Stimulated activated CD8-positive, alpha-beta memory T cell treated with anti-CD3 and anti-CD28 coated beads, Interleukin-12 subunit alpha, Interleukin-12 subunit beta, amount 100 ng/mL, for 24 hours (primary cell): ENCODE data around the gene KIAA0232.
"Not testable (repeated sequence)": the region's sequence is repeated elsewhere in the genome, so short reads cannot be mapped to it uniquely, and the experiment has no call there.

Experiments used
- DNase-seq: peaks from one replicate; pipeline ENCODE4 v3.0.0-alpha.2; 2020; ENCODE audit errors: extremely low read depth

The KIAA0232 gene

DNA sequence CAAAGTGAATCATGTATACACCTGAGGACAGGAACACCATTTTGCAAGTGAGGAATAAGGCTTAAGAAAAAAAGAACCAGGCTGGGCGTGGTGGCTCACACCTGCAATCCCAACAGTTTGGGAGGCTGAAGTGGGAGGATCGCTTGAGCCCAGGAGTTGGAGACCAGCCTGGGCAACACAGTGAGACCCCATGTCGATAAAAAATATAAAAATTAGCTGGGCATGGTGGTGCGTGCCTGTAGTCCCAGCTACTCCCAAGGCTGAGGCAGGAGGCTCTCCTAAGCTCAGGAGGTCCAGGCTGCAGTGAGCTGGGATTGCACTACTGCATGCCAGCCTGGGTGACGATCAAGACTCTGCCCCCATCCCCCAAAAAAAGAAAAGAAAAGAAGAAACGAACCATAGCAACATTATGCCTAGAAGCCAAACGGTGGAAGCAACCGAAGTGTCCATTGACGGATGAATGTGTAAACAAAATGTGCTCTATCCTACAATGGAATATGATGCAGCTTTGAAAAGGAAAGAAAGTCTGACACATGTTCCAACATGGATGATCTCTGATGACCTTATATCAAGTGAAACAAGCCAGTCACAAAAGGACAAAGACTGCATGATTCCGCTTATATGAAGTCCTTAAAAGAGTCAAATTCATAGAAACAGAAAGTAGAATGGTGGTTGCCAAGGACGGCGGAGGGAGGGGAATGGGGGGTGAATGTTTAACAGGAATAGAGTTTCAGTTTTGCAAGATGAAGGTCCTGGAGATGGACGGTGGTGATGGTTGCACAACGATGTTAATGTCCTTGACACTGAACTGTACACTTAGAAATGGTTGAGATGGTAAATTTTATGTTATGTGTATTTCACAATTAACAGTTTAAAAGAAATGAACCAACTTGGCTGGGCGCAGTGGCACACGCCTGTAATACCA, 8.6 kb upstream of the KIAA0232 start:
- no peak for DNase-seq

DNA sequence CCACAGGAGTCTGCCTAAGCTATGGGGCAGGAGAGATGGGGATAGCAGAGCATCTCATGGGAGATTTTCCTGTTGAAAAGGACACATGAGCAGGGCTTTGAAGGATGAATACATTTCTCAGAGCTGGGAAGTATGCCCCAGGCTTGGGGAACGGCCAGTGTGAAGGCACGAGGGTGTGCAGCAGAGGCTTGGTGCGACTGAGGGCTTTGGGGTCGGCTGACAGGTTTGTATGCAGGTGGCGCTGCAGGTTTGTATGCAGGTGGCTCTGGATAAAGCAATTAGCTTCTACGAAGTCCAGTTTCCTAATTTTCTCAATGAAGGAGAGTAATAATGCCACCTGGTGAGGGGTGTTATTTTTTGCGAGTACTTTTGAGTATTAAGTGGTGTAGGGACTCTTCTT, 6.8 kb upstream of the KIAA0232 start:
- DNase-seq, result no peak

DNA sequence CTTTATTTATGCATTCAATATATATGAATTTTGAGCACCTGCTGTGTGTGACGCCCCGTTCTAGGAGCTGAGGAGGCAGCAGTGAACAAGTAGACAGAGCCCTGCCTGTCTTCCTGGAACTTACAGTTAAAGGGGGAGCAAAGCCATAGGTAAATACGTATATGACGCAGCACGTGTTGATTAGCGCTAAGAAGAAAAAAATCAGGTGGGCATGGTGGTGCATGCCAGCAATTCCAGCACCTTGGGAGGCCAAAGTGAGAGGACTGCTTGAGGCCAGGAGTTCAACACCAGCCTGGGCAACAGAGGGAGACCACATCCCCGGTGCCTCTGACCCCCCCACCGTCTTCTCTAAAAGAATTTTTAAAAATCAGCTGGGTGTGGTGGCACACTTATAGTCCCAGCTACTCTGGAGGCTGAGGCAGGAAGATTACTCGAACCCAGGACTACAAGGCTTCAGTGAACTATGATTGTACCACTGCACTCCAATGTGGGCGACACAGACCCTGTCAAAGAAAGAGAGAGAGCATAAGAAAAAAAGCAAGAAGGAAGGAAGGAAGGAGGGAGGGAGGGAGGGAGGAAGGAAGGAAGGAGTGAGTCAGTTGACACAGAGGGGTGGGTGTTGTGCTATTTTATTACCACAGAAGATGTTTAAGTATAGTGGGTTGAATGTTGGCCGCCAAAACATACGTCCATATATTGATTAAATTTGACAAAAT, 5.4 kb upstream of the KIAA0232 start:
- DNase-seq, result no peak

DNA sequence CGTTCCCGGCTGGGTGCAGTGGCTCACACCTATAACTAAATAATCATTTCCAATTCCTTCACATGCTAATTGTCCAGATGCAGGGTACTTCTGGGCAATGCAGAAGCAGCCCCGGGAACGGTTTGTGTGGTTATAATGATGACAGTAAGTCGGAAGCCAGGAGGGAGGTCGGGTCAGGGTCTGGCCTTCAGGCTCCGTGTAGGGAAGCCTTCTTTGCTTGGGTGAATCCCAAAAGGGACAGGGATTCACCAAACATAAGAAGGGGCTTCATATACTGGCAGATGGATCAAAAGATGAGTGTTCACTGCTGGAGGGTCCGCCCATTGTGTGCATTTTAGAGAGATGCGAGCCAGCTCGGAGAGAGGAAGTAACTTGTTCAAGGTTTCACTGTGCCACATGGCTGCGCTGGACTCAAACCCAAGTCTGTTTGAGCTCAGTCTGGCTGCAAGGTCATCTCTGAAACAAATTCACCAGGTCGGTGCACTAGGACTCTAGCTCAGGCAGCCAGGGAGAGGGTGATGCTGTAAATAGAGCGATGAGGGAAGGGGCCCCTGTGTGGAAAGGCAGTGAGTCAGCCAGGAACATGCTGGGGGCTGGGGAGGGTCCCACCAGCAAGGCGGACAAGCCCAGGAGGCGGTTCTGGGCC, 4.8 kb upstream of the KIAA0232 start:
- DNase-seq, result no peak

DNA sequence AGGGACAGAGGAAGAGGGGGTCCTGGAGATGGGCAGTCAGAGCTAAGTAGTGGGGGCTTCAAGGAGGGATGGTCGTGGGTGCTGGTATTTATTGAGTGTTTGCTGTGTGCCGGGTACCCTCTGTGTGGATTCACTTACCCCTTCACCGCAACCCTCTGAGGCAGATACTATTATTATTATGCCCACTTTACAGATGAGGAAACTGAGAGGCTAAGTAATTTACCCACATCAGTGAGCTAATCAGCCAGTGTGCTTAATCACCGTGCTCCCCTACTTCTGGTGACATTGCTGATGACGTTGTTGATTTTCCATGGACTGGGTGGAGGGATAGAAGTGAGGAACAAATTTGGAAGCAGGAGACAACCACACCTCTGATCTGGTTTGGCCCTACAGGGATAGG, 4.1 kb upstream of the KIAA0232 start:
- no peak for DNase-seq

DNA sequence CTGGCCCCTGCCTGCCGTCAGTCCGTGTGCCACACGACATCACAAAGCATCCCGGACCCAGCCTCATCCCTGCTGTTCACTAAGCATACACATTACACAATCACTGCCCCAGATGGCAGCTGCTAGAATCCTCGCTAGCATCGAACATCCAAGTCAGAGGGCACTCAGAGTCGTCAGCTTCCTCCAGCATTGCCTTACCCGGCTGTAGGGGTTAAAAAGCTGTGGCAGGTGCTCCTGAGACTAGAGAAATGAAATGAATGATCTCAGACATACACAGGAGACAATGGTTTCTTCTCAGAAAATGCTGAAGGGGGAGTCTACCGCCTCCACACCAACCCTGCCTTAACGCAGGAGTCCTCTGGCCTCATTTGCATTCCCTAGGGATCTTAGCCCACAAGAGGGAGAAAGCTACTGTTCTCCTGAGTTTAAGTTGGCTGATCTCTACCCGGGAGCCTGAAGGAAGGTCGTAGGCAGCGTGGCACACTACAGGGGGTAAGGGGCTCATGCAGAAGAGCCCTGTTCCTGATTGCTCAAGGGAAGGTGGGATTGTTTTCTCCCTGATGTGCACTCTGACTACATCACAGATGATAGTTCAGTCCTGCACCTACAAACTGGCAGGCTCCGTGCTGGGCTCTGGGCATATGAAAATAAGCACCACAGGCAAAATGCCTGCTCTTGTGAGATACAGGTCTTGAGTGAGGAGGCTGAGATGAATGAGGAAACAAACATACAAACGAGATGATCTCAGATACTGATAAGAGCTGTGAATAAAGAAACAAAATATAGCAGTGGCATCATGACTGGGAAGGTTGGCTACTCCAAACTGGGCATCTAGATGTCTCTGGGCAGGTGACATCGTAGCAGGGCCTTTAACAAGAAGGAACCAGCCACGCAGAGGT, 2.6 kb upstream of the KIAA0232 start:
- no peak for DNase-seq

DNA sequence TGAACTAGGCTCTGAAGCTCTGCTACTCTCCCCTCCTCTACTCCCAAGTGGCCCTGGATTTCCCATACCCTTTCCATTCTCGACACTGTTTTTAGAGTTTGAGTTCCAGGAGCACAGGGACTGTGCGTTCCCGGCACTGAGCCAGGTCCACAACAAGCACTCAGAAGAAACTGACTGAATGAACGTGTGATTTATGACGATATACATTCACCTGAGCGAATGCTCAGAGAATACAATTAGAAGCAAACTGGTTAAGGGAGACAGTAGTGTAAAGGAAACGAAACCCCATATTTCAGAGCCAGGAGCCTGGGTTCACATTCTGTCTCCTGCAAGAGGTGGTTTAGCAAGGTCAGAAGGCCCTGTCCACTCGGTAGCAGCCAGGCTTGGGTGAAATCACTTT, 1.4 kb upstream of the KIAA0232 start:
- DNase-seq, result no peak

DNA sequence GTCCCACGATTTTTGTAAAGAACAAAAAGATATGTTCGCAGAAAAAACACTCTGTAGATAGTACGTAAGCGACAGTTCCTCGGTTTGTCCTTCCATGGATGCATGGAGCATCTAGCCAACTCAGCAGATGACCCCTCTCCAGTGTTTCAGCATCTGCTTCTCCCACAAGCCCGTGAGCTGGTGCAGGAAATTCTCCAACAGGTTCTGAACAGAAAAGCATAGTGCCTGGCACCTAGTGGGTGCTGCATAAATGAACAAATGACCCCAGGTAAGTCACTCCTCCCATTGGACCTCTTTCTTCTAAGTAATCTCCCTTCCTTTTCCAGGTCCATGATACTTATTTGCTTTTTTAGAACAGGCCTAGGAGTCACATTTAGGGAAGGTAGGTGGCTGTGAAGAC, 966 bp upstream of the KIAA0232 start:
- DNase-seq, result no peak

DNA sequence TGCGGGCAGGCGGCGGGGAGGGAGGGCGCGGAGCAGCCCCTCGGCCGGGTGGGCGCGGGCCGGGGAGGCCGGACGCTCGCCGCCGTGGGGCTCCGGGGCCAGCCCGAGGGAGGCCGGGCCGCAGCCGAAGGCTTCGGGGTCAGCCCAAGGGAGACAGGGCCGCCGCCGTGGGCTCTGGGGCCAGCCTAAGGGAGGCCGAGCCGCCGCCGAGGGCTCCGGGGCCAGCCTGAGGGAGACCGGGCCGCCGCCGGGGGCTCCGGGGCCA, 251 bp downstream of the KIAA0232 start:
- no peak for DNase-seq

DNA sequence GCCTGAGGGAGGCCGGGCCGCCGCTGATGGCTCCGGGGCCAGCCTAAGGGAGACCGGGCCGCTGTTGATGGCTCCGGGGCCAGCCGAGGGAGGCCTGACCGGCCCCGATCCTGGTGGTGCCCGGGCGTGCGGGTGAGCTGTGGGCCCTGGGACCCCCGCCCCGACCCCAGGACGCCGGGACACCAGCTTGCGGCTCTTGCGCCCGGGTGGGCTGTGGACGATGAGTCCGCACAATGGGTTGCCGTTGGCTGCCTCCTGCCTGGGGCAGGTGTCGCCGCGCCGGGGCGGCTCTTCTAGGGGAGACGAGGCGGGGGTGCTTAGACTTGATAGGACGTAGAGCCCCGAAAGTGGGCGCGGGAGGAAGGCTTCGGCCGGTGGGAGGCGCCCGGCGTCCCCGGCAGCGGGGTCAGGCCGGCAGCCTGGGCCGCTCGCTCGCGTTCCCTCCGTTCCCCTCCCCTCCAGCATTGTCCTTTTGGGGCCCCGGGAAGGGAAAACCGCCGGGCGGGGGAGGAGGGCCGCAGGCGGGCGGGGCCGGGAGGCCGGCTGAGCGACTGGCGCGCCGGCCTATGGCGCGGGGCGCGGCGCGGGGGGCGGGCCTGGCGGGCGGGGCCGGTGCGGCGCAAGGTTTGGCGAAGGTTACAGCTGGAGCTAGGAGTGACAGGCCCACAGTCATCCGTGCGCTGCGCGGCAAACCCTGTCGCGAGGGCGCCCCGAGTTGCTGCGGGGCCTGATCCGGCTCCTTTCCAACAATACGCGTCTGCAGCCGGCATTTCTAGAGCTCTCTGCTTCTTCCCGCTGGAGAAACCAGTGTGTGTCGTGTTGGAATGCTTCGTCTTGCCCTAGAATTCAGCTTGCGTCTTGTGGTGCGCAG, 819 bp downstream of the KIAA0232 start:
- DNase-seq, result peak; percentile 70

DNA sequence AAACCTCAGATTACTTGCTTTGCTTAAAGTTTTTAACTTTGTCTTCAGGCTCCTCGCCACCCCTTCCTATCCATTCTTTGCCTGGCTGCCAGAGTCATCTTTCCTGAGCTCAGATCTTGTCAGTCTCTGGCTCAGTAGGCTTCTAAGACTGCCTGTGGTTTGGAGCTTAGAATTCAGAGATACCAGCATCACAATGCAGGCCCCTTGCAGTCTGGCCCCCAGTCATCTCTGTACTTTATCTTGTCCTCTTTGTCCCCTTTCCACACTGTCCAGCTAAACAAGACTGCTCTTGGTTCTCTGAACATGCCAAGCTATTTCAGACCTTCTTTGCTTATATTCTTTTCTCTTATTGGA, 3.0 kb downstream of the KIAA0232 start:
- DNase-seq, result no peak

DNA sequence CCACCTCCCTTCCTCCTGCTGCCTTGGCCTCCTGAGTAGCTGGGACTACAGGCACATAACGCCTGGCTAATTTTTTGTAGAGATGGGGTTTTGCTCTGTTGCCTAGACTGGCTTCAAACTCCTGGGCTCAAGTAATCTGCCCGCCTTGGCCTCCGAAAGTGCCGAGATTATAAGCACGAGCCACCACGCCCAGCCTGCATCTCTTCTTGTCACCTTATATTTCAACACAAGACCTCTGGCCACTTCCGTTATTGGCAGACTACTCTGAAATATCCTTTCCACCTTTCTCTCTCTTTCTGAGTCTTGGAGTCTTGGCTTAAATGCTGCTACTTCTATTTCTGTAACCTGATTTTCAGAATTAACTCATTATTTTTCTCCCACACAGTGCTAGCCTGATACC, 5.6 kb downstream of the KIAA0232 start:
- no peak for DNase-seq

DNA sequence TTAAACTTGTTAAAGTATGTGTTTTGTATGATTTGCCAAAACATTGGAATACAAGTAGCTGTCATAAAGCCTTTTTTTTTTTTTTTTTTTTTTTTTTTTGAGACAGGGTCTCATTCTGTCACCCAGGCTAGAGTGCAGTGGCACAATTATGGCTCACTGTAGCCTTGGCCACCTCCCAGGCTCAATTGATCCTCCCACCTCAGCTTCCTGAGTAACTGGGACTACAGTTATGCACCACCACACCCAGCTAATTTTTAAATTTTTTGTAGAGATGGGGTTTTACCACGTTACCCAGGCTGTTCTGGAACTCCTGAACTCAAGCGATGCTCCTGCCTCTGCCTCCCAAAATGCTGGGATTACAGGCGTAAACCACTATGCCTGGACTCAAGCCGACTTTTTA, 8.7 kb downstream of the KIAA0232 start:
- DNase-seq, result not testable (repeated sequence)

DNA sequence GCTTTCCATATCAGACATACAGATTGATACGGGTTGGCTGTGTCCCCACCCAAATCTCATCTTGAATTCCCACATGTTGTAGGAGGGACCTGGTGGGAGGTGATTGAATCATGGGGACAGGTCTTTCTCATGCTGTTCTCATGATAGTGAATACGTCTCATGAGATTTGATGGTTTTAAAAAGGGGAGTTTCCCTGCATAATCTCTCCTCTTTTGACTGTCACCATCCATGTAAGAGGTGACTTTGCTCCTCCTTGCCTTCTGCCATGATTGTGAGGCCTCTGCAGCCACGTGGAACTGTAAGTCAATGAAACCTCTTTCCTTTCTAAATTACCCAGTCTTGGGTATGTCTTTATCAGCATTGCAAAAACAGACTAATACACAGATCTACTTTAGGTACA, 9.3 kb downstream of the KIAA0232 start:
- DNase-seq, result not testable (repeated sequence)

DNA sequence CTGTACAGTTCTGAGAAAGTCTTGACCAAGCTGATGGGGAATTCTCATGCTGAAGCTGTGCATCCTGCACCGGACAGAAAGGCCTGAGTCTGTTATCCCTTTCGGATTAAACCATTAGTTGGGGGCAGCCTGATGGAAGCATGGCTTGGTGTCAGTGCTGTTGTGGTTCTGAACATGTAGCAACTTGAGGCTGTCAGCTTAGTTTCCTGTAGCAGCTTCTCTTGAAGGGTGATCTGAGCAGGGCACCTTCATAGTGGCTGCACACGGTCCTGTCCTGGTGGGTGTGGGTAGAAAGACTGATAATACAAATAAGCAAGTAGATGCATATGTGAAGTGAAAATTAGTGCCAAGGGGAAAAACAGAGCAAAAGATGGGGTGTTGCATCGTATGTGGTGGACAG, 11.7 kb downstream of the KIAA0232 start:
- DNase-seq, result no peak

DNA sequence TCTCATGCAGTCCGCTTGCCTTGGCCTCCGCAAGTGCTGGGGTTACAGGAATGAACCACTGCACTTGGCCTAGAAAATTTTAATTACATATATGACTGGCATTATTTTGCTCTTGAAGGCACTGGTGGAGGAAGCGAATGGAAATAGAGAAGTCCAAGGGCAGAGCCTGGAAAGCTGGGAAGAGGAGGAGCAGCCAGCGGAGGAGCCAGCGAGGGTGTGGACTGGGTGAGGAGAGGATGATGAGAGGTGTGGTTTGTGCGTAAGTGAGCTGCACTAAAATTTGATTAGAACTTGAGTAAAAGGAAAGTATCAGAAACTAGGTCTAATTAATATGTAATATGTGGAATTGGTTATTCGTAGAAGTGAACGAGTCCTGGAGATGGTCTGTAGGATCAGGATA, 13.3 kb downstream of the KIAA0232 start:
- DNase-seq, result no peak

DNA sequence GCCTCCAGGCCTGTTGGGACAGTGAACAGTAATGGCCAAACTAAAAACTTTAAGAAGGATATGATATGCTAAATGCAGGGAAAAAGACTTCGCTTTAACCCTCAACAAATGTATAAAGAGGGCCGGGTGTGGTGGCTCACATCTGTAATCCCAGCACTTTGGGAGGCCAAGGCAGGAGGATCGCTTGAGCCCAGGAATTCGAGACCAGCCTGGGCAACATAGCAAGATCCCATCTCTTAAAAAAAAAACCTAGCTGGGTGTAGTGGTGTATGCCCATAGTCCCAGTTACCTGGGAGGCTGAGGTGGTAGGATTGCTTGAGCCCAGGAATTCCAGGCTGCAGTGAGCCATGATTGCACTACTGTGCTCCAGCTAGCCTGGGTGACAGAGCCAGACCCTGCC, 14.8 kb downstream of the KIAA0232 start:
- not testable (repeated sequence) for DNase-seq

DNA sequence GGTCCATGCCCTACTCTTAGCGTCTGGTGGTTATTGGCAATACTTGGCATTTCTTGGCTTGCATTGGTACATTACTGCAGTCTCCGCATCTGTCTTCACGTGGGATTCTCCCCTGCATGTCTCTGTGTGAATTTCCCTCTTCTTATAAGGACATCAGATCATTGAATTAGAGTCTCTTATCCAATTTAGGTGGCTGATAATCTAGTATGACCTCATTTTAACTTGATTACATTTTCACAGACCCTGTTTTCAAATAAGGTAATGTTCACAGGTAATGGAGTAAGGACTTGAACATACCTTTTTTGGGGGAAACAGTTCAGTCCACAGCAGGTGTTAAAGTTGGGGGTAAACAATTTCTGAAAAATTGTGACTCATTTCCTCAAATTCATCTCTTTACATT, 16.6 kb downstream of the KIAA0232 start:
- no peak for DNase-seq

DNA sequence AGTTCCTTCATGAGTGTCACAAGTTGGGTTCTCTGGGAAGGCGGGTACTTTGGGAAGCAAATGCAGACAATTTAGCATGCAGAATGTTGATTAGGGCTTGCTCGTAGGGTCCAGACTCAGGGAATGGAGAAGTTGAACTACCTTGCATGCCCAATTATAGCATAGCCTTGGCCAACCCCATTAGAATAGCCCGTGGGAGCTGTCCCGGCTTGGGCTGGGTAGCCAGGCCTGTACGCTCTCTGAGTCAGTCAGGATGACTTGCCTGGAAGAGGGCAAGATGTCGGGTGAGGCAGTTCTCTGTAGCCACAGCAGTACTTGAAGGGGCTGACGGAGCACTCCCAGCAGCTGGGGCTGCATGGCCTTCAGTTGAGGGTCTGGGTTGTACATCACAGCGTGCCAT, 19.5 kb downstream of the KIAA0232 start:
- DNase-seq, result no peak

DNA sequence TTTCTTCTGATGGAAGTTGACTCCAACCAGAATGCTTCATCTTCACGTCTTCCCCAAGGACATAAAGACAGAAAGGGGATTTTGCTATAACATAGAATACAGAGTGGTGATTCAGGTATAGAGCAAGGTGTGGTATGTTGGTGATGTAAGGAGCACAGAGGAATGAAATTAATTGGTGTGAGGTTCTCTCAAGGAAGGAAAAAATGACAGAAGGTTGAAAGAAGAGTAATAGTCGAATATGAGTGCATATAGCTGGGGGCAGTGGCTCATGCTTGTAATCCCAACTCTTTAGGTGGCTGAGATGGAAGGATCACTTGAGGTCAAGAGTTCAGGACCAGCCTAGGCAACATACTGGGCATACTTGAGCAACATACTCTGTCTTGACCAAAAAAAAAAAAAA, 20.1 kb downstream of the KIAA0232 start:
- DNase-seq, result no peak

DNA sequence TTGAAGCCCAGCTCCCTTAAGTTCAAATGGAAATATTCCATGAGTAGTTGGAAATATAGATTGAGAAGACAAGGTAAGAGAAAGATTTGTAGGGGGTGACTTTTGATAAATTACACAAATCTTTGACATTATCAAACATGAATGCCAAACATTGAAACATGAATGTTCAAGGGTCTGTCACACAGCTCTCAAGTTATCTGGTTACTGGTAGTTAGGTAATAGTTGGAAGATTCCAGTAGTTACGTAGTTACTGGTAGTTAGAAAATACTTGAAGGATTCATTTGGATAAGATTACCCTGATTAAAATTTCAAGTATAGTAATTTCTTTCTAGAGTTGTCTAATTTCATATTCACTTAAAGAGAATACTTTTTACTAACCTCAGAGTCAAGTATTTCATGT, 20.7 kb downstream of the KIAA0232 start:
- no peak for DNase-seq
